Ascending aorta (tissue), 2 donors: Measurements from ENCODE around the gene IL3RA. TPM values are rescaled to one million over a fixed set of nuclear protein-coding genes. Genes with fewer than 3 reads are reported as not detected.

ENCODE experiments used
- DNase-seq, 2 donors: peaks; one replicate each; pipeline ENCODE4 v3.0.0-alpha.2; 2019; ENCODE audit warnings: low spot score in 2 of 2
- H3K27ac ChIP-seq, 2 donors: fragments of 200-600 bp; sonication (generic); one replicate each; pipeline ENCODE4 v1.5.1; 2016 to 2017; ENCODE audit warnings: mild to moderate bottlenecking in 1 of 2
- H3K27me3 ChIP-seq: fragments of 200-600 bp; sonication (generic); one replicate; pipeline ENCODE4 v1.5.1; 2017
- H3K36me3 ChIP-seq, 2 donors: fragments of 200-600 bp; sonication (generic); one replicate each; pipeline ENCODE4 v1.5.1; 2016
- H3K4me1 ChIP-seq, 2 donors: fragments of 200-600 bp; sonication (generic); one replicate each; pipeline ENCODE4 v1.5.1; 2016 to 2017; ENCODE audit warnings: mild to moderate bottlenecking in 1 of 2
- H3K4me3 ChIP-seq, 2 donors: fragments of 200-600 bp; sonication (generic); one replicate each; pipeline ENCODE4 v1.5.1; 2016 to 2017; ENCODE audit warnings: mild to moderate bottlenecking in 1 of 2
- H3K9me3 ChIP-seq, 2 donors: fragments of 200-600 bp; sonication (generic); one replicate each; pipeline ENCODE4 v1.5.1; 2016
- intact Hi-C: fragments of 100-400 bp; cut with DNase I; formaldehyde crosslinking; loops from one replicate; pipeline ENCODE4 v1.15.1; 2023
- total RNA-seq: library from RNA; depleted of rRNA; stranded (reverse); fragments of >200 nt; gene quantifications from one replicate; pipeline ENCODE4 v1.1.0, GENCODE V29; 2016
- TF ChIP-seq, protein P1 (sequence below), 3 experiments: fragments of 200-600 bp in 2 of 3; fragments of 450-650 bp in 1 of 3; sonication (generic) in 2 of 3; IDR thresholded peaks; one replicate each; pipeline ENCODE4 v1.5.1; 2016 to 2019; ENCODE audit warnings: antibody characterized with exemption in 3 of 3, mild to moderate bottlenecking in 1 of 3, moderate library complexity in 1 of 3

Gene IL3RA
- total RNA-seq = 71.9 TPM

DNA sequence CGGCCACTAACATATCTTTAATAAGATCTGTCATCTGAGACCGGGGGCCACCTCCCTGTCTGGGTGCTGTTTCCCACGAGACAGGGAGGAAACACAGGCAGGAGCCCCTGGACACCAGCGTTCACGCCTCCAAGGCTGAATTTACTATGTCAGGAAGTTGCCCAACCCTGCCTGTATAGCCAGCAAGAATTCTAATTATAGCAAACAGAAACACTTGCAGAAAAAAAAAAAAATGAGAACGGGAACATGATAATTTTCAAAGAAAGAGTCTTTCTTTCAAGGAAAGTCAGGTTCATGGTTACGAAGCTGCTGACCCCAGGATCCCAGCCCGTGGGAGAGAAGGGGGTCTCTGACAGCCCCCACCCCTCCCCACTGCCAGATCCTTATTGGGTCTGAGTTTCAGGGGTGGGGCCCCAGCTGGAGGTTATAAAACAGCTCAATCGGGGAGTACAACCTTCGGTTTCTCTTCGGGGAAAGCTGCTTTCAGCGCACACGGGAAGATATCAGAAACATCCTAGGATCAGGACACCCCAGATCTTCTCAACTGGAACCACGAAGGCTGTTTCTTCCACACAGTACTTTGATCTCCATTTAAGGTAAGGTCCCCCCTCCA lies at the start of gene IL3RA:
Gene IL3RA (plus strand): TSS at position 455 of the 613 bp plus-strand sequence. CDS start 4,981 bp downstream, outside the sequence.
- peak within 1 kb of the TSS; percentile 23 to 46 for H3K27ac ChIP-seq
- peak; percentile 28 to 77 for DNase-seq

DNA sequence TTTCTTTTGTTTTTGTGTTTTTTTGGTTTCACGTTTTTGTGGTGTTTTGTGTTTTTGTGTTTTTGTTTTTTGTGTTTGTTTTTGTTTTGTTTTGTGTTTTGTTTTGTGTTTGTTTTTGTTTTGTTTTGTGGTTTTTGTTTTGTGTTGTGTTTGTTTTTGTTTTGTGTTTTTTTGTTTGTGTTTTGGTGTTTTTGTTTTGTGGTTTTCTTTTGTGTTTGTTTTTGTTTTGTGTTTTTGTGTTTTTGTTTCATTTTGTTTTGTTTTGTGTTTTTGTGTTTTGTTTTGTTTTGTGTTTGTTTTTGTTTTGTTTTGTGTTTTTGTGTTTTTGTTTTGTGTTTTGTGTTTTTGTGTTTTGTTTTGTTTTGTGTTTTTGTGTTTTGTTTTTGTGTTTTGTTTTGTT lies 47.0 kb upstream of the IL3RA start:
- no peak overlapping the region for H3K4me3 ChIP-seq
- H3K9me3 ChIP-seq = no peaks in the 10 kb centered on the region
- intact Hi-C loops = no loop called here
- no peak for DNase-seq
- no peaks in the 10 kb centered on the region for H3K36me3 ChIP-seq
- no peaks in the 10 kb centered on the region for H3K4me1 ChIP-seq
- H3K27ac ChIP-seq = no peak overlapping the region
- no peaks in the 10 kb centered on the region for H3K27me3 ChIP-seq
- TF ChIP-seq, protein P1, sequence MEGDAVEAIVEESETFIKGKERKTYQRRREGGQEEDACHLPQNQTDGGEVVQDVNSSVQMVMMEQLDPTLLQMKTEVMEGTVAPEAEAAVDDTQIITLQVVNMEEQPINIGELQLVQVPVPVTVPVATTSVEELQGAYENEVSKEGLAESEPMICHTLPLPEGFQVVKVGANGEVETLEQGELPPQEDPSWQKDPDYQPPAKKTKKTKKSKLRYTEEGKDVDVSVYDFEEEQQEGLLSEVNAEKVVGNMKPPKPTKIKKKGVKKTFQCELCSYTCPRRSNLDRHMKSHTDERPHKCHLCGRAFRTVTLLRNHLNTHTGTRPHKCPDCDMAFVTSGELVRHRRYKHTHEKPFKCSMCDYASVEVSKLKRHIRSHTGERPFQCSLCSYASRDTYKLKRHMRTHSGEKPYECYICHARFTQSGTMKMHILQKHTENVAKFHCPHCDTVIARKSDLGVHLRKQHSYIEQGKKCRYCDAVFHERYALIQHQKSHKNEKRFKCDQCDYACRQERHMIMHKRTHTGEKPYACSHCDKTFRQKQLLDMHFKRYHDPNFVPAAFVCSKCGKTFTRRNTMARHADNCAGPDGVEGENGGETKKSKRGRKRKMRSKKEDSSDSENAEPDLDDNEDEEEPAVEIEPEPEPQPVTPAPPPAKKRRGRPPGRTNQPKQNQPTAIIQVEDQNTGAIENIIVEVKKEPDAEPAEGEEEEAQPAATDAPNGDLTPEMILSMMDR (IDR thresholded peaks at IDR 0.05) = no peak

More for the DNA sequence above, at the start of gene IL3RA:
- H3K4me1 ChIP-seq = no peaks in the 10 kb centered on the region
- H3K9me3 ChIP-seq = no peaks in the 10 kb centered on the region
- H3K27me3 ChIP-seq = no peaks in the 10 kb centered on the region
- no peaks in the 10 kb centered on the region for H3K36me3 ChIP-seq
- intact Hi-C loops = no loop called here
- H3K4me3 ChIP-seq = peak within 1 kb of the TSS; percentile 53 to 66
- TF ChIP-seq, protein P1 (IDR thresholded peaks at IDR 0.05) = no peak

DNA sequence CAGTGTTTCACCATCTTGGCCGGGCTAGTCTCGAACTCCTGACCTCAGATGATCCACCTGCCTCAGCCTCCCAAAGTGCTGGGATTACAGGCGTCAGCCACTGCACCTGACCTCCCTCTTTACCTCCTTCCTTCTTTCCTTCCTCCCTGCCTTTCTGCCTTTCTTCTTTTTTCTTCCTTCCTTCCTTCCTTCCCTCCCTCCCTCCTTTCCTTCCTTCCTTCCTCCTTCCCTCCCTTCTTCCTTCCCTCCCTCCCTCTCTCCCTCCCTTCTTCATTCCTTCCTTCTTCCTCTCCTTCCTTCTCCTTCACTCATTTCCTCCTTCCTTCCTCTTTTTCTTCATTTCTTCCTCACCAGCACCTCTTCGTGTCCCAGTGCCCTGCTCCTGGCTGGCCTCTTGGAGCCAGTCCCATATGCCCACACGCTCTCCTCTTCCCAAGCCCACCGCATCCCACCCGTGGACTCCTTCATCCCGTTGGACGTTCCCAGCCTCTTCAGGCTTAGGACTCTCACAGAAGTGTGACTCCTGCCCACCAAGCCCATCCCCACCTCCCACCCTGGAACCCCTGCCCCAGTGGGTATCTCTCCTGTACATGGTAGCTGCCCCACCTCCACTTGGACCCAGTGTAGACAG lies 45.4 kb upstream of the IL3RA start:
- H3K4me1 ChIP-seq = no peaks in the 10 kb centered on the region
- H3K27me3 ChIP-seq = no peaks in the 10 kb centered on the region
- TF ChIP-seq, protein P1 (IDR thresholded peaks at IDR 0.05) = no peak
- intact Hi-C loops = no loop called here
- no peak overlapping the region for H3K27ac ChIP-seq
- no peak overlapping the region for H3K4me3 ChIP-seq
- DNase-seq = no peak
- no peaks in the 10 kb centered on the region for H3K9me3 ChIP-seq
- H3K36me3 ChIP-seq = no peaks in the 10 kb centered on the region

DNA sequence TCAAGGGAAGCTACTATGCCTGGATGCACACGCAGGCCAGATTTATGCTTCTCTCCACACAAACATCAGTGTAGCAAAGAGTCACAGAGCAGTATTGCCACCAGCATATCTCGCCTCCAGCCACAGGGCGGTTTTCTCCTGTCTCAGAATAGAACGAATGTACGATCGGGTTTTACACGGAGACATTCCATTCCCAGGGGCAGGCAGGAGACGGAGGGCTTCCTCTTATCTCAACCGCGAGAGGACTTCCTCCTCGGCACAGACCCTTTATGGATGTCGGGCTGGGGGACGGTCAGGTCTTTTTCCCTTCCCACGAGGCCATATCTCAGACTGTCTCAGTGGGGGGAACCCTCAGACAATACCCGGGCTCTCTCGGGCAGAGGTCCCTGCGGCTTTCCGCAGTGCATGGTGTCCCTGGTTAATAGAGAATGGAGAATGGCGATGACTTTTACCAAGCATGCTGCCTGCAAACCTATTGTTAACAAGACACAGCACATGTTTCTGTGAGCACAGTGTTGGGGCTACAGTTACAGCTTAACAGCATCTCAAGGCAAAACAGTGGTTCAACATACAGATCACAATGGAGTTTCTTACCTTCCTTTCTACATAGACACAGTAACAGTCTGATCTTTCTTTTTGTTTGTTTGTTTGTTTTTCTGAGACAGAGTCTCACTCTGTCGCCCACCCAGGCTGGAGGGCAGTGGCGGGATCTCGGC lies 43.9 kb upstream of the IL3RA start:
- DNase-seq = no peak

DNA sequence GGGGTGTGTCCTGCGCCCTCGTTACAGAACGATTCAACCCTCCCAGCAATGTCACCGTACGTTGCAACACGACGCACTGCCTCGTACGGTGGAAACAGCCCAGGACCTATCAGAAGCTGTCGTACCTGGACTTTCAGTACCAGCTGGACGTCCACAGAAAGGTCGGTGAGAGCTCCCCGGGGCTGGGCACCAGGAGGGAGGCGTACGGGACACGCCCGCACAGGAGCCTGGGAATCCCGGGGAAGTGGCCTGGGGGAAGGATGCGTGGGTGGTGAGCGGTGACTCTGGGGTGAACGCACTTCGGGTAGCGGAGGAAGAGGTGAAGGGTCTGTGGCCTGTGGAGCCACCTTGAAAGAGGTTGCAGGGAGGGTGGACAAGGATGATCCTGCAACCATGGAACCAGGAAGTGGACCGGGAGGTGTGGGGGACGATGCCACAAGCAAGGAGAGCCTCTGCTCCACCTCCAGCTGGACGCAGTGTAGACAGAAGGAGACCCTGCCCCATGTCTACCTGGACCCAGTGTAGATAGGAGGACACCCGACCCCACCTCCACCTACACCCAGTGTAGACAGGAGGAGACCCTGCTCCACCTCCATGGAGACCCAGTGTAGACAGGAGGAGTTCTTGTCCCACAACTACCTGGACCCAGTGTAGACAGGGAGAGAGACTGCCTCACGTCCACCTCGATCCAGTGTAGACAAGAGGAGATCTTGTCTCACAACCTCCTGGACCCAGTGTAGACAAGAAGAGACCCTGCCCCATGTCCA lies 42.1 kb upstream of the IL3RA start:
- H3K4me1 ChIP-seq = no peaks in the 10 kb centered on the region
- no peak for DNase-seq
- TF ChIP-seq, protein P1 (IDR thresholded peaks at IDR 0.05) = no peak

More for the DNA sequence above, 43.9 kb upstream of the IL3RA start:
- H3K27ac ChIP-seq = no peak overlapping the region
- H3K27me3 ChIP-seq = no peaks in the 10 kb centered on the region
- no peak overlapping the region for H3K4me3 ChIP-seq
- no peaks in the 10 kb centered on the region for H3K36me3 ChIP-seq
- no peaks in the 10 kb centered on the region for H3K9me3 ChIP-seq
- intact Hi-C loops = no loop called here
- H3K4me1 ChIP-seq = no peaks in the 10 kb centered on the region
- TF ChIP-seq, protein P1 (IDR thresholded peaks at IDR 0.05) = no peak

More for the DNA sequence above, 42.1 kb upstream of the IL3RA start:
- intact Hi-C loops = no loop called here
- Histone ChIP-seq H3K27ac (no peak overlapping the region), H3K27me3 (no peaks in the 10 kb centered on the region), H3K4me3 (no peak overlapping the region), H3K9me3 (no peaks in the 10 kb centered on the region), H3K36me3 (no peaks in the 10 kb centered on the region)
